Osteocyte (in vitro differentiated cells): Measurements from ENCODE around the gene SMIM14. TPM values are rescaled to one million over a fixed set of nuclear protein-coding genes. Genes with fewer than 3 reads are reported as not detected.
"Not testable (repeated sequence)": the region's sequence is repeated elsewhere in the genome, so short reads cannot be mapped to it uniquely, and the experiment has no call there.

ENCODE experiments used
- DNase-seq: peaks from one replicate; pipeline ENCODE4 v3.0.0; 2021; ENCODE audit warnings: mixed read lengths; ENCODE audit not compliant: unreplicated experiment; ENCODE audit errors: extremely low spot score
- H3K27ac Mint-ChIP-seq: one replicate; pipeline ENCODE4 v1.8.0; 2021; ENCODE audit warnings: mild to moderate bottlenecking, mixed read lengths; ENCODE audit not compliant: unreplicated experiment
- H3K27me3 Mint-ChIP-seq: one replicate; pipeline ENCODE4 v1.8.0; 2021; ENCODE audit warnings: mixed read lengths; ENCODE audit not compliant: unreplicated experiment
- H3K36me3 Mint-ChIP-seq: one replicate; pipeline ENCODE4 v1.8.0; 2021; ENCODE audit warnings: mixed read lengths; ENCODE audit not compliant: unreplicated experiment
- H3K4me1 Mint-ChIP-seq: one replicate; pipeline ENCODE4 v1.8.0; 2021; ENCODE audit warnings: mixed read lengths; ENCODE audit not compliant: unreplicated experiment
- H3K4me3 Mint-ChIP-seq: one replicate; pipeline ENCODE4 v1.8.0; 2021; ENCODE audit warnings: mild to moderate bottlenecking, moderate library complexity, mixed read lengths; ENCODE audit not compliant: unreplicated experiment
- H3K9me3 Mint-ChIP-seq: one replicate; pipeline ENCODE4 v1.8.0; 2021; ENCODE audit warnings: mixed read lengths; ENCODE audit not compliant: unreplicated experiment
- total RNA-seq: library from RNA; stranded (reverse); gene quantifications from 2 replicates; pipeline ENCODE4 v1.2.1, GENCODE V29; 2021
- TF ChIP-seq, protein P1 (sequence below): fragments of 200-600 bp; sonication (generic); IDR thresholded peaks from 2 replicates; pipeline ENCODE4 v1.5.0; 2021; ENCODE audit warnings: antibody characterized with exemption, mild to moderate bottlenecking, moderate library complexity

Gene SMIM14
- total RNA-seq, 1 donor from 2014 or later, result 67.1 TPM

- no peaks in the 10 kb centered on the region for H3K9me3 Mint-ChIP-seq
- H3K27ac Mint-ChIP-seq, result no peak overlapping the region
- no peaks in the 10 kb centered on the region for H3K27me3 Mint-ChIP-seq
- H3K4me1 Mint-ChIP-seq, result peaks cover 34% of the 10 kb centered on the region
- no peak overlapping the region for H3K4me3 Mint-ChIP-seq
- no peak for DNase-seq
- peaks cover 12% of the 10 kb centered on the region for H3K36me3 Mint-ChIP-seq
- TF ChIP-seq, protein P1, sequence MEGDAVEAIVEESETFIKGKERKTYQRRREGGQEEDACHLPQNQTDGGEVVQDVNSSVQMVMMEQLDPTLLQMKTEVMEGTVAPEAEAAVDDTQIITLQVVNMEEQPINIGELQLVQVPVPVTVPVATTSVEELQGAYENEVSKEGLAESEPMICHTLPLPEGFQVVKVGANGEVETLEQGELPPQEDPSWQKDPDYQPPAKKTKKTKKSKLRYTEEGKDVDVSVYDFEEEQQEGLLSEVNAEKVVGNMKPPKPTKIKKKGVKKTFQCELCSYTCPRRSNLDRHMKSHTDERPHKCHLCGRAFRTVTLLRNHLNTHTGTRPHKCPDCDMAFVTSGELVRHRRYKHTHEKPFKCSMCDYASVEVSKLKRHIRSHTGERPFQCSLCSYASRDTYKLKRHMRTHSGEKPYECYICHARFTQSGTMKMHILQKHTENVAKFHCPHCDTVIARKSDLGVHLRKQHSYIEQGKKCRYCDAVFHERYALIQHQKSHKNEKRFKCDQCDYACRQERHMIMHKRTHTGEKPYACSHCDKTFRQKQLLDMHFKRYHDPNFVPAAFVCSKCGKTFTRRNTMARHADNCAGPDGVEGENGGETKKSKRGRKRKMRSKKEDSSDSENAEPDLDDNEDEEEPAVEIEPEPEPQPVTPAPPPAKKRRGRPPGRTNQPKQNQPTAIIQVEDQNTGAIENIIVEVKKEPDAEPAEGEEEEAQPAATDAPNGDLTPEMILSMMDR, result no peak
Measured at GRCh38 chr4:39543034-39543433, 95.6 kb downstream of the SMIM14 start.

GRCh38 chr4:39542611-39543012 lies 96.1 kb downstream of the SMIM14 start:
- Mint-ChIP-seq H3K36me3 (peaks cover 12% of the 10 kb centered on the region), H3K27ac (no peak overlapping the region), H3K9me3 (no peaks in the 10 kb centered on the region), H3K4me1 (peaks cover 33% of the 10 kb centered on the region), H3K27me3 (no peaks in the 10 kb centered on the region), H3K4me3 (no peak overlapping the region)
- TF ChIP-seq, protein P1, result no peak
- no peak for DNase-seq

GRCh38 chr4:39541987-39542610 lies 96.6 kb downstream of the SMIM14 start:
- TF ChIP-seq, protein P1, result no peak
- DNase-seq, result no peak
- H3K27ac Mint-ChIP-seq, result no peak overlapping the region
- H3K9me3 Mint-ChIP-seq, result no peaks in the 10 kb centered on the region
- peaks cover 12% of the 10 kb centered on the region for H3K36me3 Mint-ChIP-seq
- H3K4me3 Mint-ChIP-seq, result no peak overlapping the region
- H3K27me3 Mint-ChIP-seq, result no peaks in the 10 kb centered on the region
- peaks cover 32% of the 10 kb centered on the region for H3K4me1 Mint-ChIP-seq

DNA sequence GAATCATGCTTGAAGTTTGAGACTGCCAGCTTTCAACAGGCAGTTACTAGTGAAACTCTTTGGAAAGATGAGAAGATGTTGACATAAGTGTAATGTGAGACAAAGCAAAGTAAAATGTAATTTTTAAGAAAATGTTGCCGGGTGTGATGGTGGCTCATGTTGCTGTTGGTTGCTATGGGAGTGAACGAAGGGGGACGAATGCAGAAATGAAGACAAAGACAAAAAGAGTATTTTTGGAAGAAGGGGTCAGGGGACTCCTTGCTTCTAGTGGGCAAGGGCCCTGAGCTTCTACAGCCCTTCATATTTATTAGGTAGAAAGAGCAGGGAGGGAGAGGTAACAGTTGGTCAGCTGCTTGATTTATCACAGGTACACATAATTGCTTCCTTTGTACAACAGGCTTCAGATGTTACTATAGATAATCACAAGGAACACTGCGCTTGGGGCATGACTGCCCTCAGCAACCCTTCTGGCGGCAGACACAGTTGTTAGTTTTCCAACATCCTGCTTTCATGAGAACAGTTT lies 99.5 kb downstream of the SMIM14 start:
- TF ChIP-seq, protein P1, result no peak
- peak overlapping the region; percentile 2 for H3K4me3 Mint-ChIP-seq
- peaks cover 25% of the 10 kb centered on the region for H3K36me3 Mint-ChIP-seq
- H3K4me1 Mint-ChIP-seq, result peaks cover 27% of the 10 kb centered on the region
- H3K27ac Mint-ChIP-seq, result peak overlapping the region; percentile 99
- DNase-seq, result no peak
- H3K9me3 Mint-ChIP-seq, result no peaks in the 10 kb centered on the region
- no peaks in the 10 kb centered on the region for H3K27me3 Mint-ChIP-seq

GRCh38 chr4:39533541-39533940 lies 105.1 kb downstream of the SMIM14 start:
- no peak overlapping the region for H3K27ac Mint-ChIP-seq
- peaks cover 41% of the 10 kb centered on the region for H3K36me3 Mint-ChIP-seq
- no peak for DNase-seq
- H3K27me3 Mint-ChIP-seq, result no peaks in the 10 kb centered on the region
- H3K4me3 Mint-ChIP-seq, result no peak overlapping the region
- TF ChIP-seq, protein P1, result no peak
- peaks cover 10% of the 10 kb centered on the region for H3K4me1 Mint-ChIP-seq
- H3K9me3 Mint-ChIP-seq, result peaks cover 17% of the 10 kb centered on the region

GRCh38 chr4:39532237-39532636 lies 106.4 kb downstream of the SMIM14 start:
- DNase-seq, H3K27me3 Mint-ChIP-seq, H3K27ac Mint-ChIP-seq, H3K4me3 Mint-ChIP-seq: not testable (repeated sequence)
- Mint-ChIP-seq H3K9me3 (peaks cover 17% of the 10 kb centered on the region), H3K4me1 (peaks cover 15% of the 10 kb centered on the region), H3K36me3 (peaks cover 41% of the 10 kb centered on the region)
